Type B pancreatic cell (in vitro differentiated cells): ENCODE measurements around the gene ULK1. TPM values are rescaled to one million over a fixed set of nuclear protein-coding genes. Genes with fewer than 3 reads are reported as not detected.
"Not testable (repeated sequence)": the region's sequence is repeated elsewhere in the genome, so short reads cannot be mapped to it uniquely, and the experiment has no call there.

Source experiments
- DNase-seq: peaks from one replicate; pipeline ENCODE4 v3.0.0; 2021; ENCODE audit warnings: mixed read lengths; ENCODE audit not compliant: unreplicated experiment; ENCODE audit errors: extremely low spot score
- H3K27ac Mint-ChIP-seq: 2 replicates; pipeline ENCODE4 v1.8.0; 2021; ENCODE audit warnings: mild to moderate bottlenecking, mixed read lengths
- H3K27me3 Mint-ChIP-seq: 2 replicates; pipeline ENCODE4 v1.8.0; 2021; ENCODE audit warnings: mixed read lengths
- H3K36me3 Mint-ChIP-seq: 2 replicates; pipeline ENCODE4 v1.8.0; 2021; ENCODE audit warnings: mixed read lengths
- H3K4me1 Mint-ChIP-seq: one replicate; pipeline ENCODE4 v1.8.0; 2021; ENCODE audit warnings: mixed read lengths; ENCODE audit not compliant: unreplicated experiment
- H3K4me3 Mint-ChIP-seq: 2 replicates; pipeline ENCODE4 v1.8.0; 2021; ENCODE audit warnings: mild to moderate bottlenecking, mixed read lengths
- H3K9me3 Mint-ChIP-seq: 2 replicates; pipeline ENCODE4 v1.8.0; 2021; ENCODE audit warnings: mixed read lengths
- total RNA-seq: library from RNA; stranded (reverse); gene quantifications from 2 replicates; pipeline ENCODE4 v1.2.1, GENCODE V29; 2021; ENCODE audit warnings: low replicate concordance
- TF ChIP-seq, protein P1 (sequence below): fragments of 200-600 bp; sonication (generic); conservative IDR thresholded peaks from 2 replicates; pipeline ENCODE4 v1.5.0; 2021; ENCODE audit warnings: antibody characterized with exemption, mild to moderate bottlenecking

ULK1 gene
- total RNA-seq, 1 donor from 2014 or later: 80.0 TPM

DNA sequence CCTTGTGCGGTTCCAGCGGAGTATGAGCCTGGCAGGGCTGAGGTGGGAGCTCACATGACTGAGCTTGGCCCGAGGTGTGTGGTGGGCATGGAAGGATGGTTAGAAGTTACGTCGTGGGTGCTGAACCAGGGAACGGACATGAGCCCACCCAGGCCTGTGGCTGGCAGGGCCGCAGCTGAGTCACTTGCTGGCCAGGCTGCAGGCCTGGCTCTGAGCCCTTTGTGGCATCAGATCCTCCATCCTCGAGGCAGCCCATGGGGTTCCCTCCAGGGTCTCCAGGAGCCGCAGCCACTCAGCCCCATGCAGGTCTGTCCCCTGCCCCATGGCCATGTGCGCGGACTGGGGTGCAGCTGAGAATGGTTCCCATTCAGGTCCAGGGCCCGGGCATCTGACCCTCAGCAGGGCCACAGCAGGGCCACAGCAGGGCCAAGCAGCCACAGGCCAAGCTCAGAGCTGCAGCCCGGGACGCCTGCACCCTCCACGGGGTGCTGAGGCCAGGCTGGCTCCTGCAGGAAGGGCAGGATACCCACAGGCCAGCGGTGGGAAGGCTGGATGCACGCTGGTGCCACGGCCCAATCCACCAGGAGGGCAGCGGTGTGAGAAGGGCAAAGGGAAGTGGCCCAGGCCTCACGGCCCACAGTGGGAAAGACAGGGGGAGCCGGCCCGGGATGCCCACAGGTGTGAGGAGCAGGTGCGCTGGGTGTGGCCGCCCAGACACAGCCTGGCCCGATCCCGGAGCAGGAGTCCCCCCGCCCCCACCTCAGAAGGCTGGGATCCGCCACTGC, 26.3 kb upstream of the ULK1 start:
- Mint-ChIP-seq H3K27ac (no peak overlapping the region), H3K4me1 (peaks cover 11% of the 10 kb centered on the region), H3K36me3 (no peaks in the 10 kb centered on the region), H3K9me3 (no peaks in the 10 kb centered on the region), H3K4me3 (no peak overlapping the region), H3K27me3 (no peaks in the 10 kb centered on the region)
- TF ChIP-seq, protein P1, sequence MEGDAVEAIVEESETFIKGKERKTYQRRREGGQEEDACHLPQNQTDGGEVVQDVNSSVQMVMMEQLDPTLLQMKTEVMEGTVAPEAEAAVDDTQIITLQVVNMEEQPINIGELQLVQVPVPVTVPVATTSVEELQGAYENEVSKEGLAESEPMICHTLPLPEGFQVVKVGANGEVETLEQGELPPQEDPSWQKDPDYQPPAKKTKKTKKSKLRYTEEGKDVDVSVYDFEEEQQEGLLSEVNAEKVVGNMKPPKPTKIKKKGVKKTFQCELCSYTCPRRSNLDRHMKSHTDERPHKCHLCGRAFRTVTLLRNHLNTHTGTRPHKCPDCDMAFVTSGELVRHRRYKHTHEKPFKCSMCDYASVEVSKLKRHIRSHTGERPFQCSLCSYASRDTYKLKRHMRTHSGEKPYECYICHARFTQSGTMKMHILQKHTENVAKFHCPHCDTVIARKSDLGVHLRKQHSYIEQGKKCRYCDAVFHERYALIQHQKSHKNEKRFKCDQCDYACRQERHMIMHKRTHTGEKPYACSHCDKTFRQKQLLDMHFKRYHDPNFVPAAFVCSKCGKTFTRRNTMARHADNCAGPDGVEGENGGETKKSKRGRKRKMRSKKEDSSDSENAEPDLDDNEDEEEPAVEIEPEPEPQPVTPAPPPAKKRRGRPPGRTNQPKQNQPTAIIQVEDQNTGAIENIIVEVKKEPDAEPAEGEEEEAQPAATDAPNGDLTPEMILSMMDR: no peak
- DNase-seq: no peak

DNA sequence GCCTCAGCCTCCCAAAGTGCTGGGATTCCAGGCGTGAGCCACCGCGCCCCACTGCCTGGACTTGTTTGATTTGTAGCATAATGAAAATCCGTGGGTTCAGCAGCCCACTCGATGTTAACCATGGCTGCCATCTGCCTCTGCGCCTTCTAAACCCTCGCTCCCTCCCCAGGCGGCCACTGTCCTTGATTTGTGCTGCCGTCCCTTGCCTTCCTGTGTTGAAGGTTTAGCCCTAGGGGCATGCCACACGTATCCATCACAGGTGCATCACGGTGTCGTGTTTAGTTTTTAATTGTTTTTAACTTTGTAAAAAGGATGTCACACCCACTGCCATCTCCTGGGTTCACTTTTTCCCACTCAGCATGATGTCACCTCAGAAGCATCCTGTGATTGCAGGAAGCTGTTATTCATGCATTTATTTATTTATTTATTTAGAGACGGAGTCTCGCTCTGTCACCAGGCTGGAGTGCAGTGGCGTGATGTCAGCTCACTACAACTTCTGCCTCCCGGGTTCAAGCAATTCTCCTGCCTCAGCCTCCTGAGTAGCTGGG, 24.5 kb upstream of the ULK1 start:
- H3K27me3 Mint-ChIP-seq: no peaks in the 10 kb centered on the region
- peaks cover 4% of the 10 kb centered on the region for H3K4me1 Mint-ChIP-seq
- H3K36me3 Mint-ChIP-seq: no peaks in the 10 kb centered on the region
- DNase-seq: no peak
- TF ChIP-seq, protein P1: no peak
- peak overlapping the region; percentile 96 for H3K27ac Mint-ChIP-seq
- H3K9me3 Mint-ChIP-seq: no peaks in the 10 kb centered on the region
- H3K4me3 Mint-ChIP-seq: peak overlapping the region; percentile 62

- peak overlapping the region; percentile 89 for H3K27ac Mint-ChIP-seq
These were observed 22.7 kb upstream of the ULK1 start for GRCh38 chr12:131871677-131872076.

DNA sequence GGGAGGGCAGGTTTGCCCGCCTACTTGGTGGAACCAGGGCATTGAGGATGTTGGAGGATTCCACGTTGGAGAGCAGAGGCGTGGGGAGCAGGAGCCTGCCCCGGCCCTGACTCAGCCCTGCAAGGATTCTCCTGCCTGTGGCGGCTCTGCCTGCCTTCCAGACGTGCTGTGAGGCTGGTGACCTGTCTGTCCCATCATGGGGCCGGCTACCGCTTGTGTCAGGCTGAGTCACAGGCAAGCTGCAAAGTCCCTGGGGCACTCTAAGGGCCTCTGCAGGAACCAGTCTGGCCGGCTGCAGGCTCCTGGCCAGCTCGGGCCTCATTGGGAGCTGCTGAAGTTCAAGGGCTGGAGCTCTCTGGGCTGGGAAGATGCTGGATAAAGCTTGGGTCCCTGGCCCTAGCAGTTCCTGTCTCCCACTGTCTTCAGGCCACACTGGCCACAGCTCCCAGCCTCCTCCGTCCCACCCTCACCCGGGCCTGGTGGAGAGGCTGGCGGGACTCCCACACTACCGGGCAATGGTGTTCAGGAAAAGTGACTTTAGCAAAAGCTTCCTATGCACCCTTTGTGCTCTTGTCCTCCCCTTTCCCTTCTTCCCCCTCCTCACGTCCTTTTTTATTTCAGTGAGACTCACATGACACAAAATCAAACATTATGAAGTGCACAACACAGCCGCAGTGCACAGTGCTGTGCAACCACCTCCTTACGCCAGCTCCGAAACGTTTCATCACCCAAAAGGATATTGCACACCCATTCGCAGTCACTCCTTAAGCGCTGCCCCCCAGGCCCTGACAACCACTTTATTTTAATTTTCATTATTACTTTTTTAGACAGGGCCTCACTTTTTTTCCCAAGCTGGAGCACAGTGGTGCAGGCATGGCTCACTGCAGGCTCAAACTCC, 22.0 kb upstream of the ULK1 start:
- Mint-ChIP-seq H3K4me3 (no peak overlapping the region), H3K27me3 (no peaks in the 10 kb centered on the region), H3K9me3 (no peaks in the 10 kb centered on the region), H3K36me3 (no peaks in the 10 kb centered on the region), H3K4me1 (peaks cover 4% of the 10 kb centered on the region), H3K27ac (peak overlapping the region; percentile 89)
- DNase-seq: no peak
- TF ChIP-seq, protein P1: no peak

More at GRCh38 chr12:131871677-131872076, 22.7 kb upstream of the ULK1 start:
- no peak overlapping the region for H3K4me3 Mint-ChIP-seq
- peaks cover 4% of the 10 kb centered on the region for H3K4me1 Mint-ChIP-seq
- TF ChIP-seq, protein P1: no peak
- no peaks in the 10 kb centered on the region for H3K36me3 Mint-ChIP-seq
- H3K27me3 Mint-ChIP-seq: no peaks in the 10 kb centered on the region
- no peak for DNase-seq
- no peaks in the 10 kb centered on the region for H3K9me3 Mint-ChIP-seq

DNA sequence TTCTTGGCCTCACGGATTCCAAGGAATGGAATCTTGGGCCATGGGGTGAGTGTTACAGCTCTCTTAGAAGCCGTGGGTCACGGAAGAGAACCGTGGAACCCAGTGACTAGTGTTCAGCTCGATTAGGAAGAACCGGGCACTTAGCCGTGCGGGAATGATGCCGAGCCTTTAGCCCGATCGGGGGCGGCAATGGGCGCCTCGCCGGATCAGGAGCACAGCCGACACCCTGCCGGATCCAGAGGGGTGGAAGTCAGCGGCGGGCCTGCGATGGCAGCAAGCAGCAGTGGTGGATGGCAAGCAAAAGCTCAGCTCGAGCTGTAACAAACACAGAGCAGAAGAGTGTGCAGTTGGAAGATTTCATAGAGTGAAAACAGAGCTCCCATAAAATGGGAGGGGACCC, 21.1 kb upstream of the ULK1 start:
- TF ChIP-seq, protein P1: no peak
- no peak for DNase-seq
- Mint-ChIP-seq H3K27me3 (no peaks in the 10 kb centered on the region), H3K4me3 (no peak overlapping the region), H3K27ac (no peak overlapping the region), H3K36me3 (no peaks in the 10 kb centered on the region), H3K4me1 (peaks cover 4% of the 10 kb centered on the region), H3K9me3 (no peaks in the 10 kb centered on the region)

DNA sequence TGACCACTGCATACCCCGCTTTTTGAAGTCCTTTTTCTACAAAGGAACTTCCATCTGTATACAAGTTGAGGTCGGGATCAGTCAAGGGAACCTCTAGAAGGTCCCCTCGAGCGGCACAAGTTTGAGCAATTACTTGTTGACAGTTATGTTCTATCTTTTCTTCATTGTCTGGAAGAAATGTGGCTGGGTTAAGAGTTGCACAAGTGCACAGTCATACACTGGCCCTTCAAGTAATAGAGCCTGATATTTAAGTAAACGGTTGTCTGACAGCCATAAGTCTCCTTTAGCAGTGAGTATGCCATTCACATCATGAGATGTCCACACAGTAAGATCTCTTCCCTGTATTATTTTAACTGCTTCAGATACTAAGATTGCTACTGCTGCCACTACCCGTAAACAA, 19.4 kb upstream of the ULK1 start:
- not testable (repeated sequence) for H3K9me3 Mint-ChIP-seq, H3K4me3 Mint-ChIP-seq, H3K27me3 Mint-ChIP-seq, H3K36me3 Mint-ChIP-seq, DNase-seq, H3K4me1 Mint-ChIP-seq
- H3K27ac Mint-ChIP-seq: peak overlapping the region; percentile 59

DNA sequence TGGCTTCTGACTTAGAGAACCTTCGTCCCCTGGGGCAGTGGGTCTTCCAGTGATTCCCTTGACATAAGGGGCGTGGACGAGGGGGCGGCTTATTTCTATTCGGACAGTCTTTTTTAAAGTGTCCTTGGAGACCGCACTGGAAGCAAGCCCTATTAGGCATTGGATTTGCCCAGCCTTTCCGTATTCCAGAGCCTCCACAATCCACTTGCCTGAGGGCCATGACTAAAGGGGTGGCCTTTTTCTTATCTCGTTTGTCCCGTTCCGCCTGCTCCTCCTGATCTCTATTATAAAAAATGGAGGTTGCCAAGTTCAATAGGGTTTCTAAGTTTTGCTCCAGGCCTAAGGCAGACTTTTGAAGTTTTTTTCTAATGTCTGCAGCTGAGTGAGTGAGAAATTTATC, 17.2 kb upstream of the ULK1 start:
- not testable (repeated sequence) for H3K27me3 Mint-ChIP-seq, H3K4me1 Mint-ChIP-seq, DNase-seq, H3K9me3 Mint-ChIP-seq, H3K36me3 Mint-ChIP-seq
- H3K27ac Mint-ChIP-seq: peak overlapping the region; percentile 89
- peak overlapping the region; percentile 48 for H3K4me3 Mint-ChIP-seq

DNA sequence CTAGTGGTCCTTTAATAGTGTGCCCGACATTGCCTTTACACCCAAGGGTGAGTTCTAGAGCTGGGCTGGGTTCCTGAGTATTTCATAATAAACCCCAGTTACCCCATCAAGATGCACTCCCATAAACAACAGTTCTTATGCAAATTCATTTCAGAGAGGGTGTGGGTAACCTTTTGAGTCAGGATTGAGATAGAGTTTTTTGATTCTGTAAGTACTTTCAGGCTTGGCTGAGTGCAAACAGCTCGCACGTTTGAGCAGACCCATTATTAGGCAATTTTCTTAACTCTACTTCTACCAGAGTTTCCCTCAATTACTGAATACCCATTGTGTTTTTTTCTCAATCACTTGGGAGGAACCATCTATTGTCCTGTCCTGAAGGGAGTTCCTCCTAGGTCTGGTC, 16.0 kb upstream of the ULK1 start:
- DNase-seq, H3K9me3 Mint-ChIP-seq, H3K4me3 Mint-ChIP-seq, H3K4me1 Mint-ChIP-seq, H3K27me3 Mint-ChIP-seq, H3K36me3 Mint-ChIP-seq: not testable (repeated sequence)
- peak overlapping the region; percentile 77 for H3K27ac Mint-ChIP-seq
